ENCODE measurements around the gene SDHAF3. TPM values are rescaled to one million over a fixed set of nuclear protein-coding genes. Genes with fewer than 3 reads are reported as not detected.

SDHAF3 gene
- total and polyA plus RNA-seq, 9 donors, result 5.1 to 13.1 (median 9.1) TPM

- Histone ChIP-seq H3K4me1 (ENCODE audit: insufficient read depth) (no peaks in the 10 kb centered on the region), H3K9me3 (no peaks in the 10 kb centered on the region), H3K27me3 (no peaks in the 10 kb centered on the region), H3K36me3 (no peaks in the 10 kb centered on the region), H3K27ac (no peak overlapping the region), H3K4me3 (no peak overlapping the region)
- intact Hi-C loops (cut with DNase I), result no loop called here
- no peak for DNase-seq
- TF ChIP-seq EP300 (IDR thresholded peaks at IDR 0.05) (no peak), POLR2A (IDR thresholded peaks at IDR 0.05) (no peak), CTCF (IDR thresholded peaks at IDR 0.05) (no peak)
- WGBS, 3 donors, result 61 to 75% (median 69%) methylated on average over 3 of the region's 3 CpGs
Measured at GRCh38 chr7:97226541-97226940, 109.0 kb downstream of the SDHAF3 start.

Other genes starting within 250 kb of the SDHAF3 start
- under 1 TPM in 5 of 7 donors, not detected in 2; 0.12 to 0.95 (median 0.20) TPM for gene DLX6, start 112.1 kb upstream of the SDHAF3 start, total RNA-seq
- gene DLX6, start 112.1 kb upstream of the SDHAF3 start, polyA plus RNA-seq, result under 1 TPM; 0.10 to 0.27 TPM
- gene DLX5, start 92.9 kb upstream of the SDHAF3 start, total RNA-seq, result 1 to 10 TPM in 3 of 7 donors, under 1 TPM in 3, not detected in 1; 0.27 to 7.9 (median 1.0) TPM
- 1 to 10 TPM in 1 of 2 donors, under 1 TPM in 1; 0.43 to 4.2 TPM for gene DLX5, start 92.9 kb upstream of the SDHAF3 start, polyA plus RNA-seq

All from ovary (tissue), 9 donors.